HG03097 (cell line): ENCODE measurements around the gene PJA2.
"Not testable (repeated sequence)": the region's sequence is repeated elsewhere in the genome, so short reads cannot be mapped to it uniquely, and the experiment has no call there.

Source experiments
- ATAC-seq: cut with Tn5 transposase; IDR thresholded peaks from one replicate; pipeline ENCODE4 v1.9.1; 2021; ENCODE audit not compliant: unreplicated experiment, low FRiP score

The PJA2 gene

GRCh38 chr5:109409844-109410388 is at the start of gene PJA2:
TSS of gene PJA2 (minus strand) at chr5:109409974. CDS start at chr5:109383433, 26,541 bp downstream.
- ATAC-seq, result peak; percentile 85

GRCh38 chr5:109455598-109456096 is 45.9 kb upstream of the PJA2 start:
- peak; percentile 99 for ATAC-seq

GRCh38 chr5:109454731-109455505 is 45.1 kb upstream of the PJA2 start:
- no peak for ATAC-seq

GRCh38 chr5:109453251-109453650 is 43.5 kb upstream of the PJA2 start:
- no peak for ATAC-seq

- no peak for ATAC-seq
Measured at GRCh38 chr5:109452661-109453060, 42.9 kb upstream of the PJA2 start.

- ATAC-seq, result no peak
Measured at GRCh38 chr5:109451146-109451545, 41.4 kb upstream of the PJA2 start.

GRCh38 chr5:109450129-109450877 is 40.5 kb upstream of the PJA2 start:
- no peak for ATAC-seq

- no peak for ATAC-seq
Measured at GRCh38 chr5:109448838-109449237, 39.1 kb upstream of the PJA2 start.

- no peak for ATAC-seq
Measured at GRCh38 chr5:109439590-109439989, 29.8 kb upstream of the PJA2 start.

GRCh38 chr5:109426075-109426474 is 16.3 kb upstream of the PJA2 start:
- ATAC-seq, result no peak

GRCh38 chr5:109425521-109425920 is 15.7 kb upstream of the PJA2 start:
- not testable (repeated sequence) for ATAC-seq

- no peak for ATAC-seq
Measured at GRCh38 chr5:109421956-109422355, 12.2 kb upstream of the PJA2 start.

GRCh38 chr5:109418712-109419352 is 9.1 kb upstream of the PJA2 start:
- ATAC-seq, result no peak

GRCh38 chr5:109416882-109417281 is 7.1 kb upstream of the PJA2 start:
- no peak for ATAC-seq

GRCh38 chr5:109413921-109414461 is 4.2 kb upstream of the PJA2 start:
- not testable (repeated sequence) for ATAC-seq

GRCh38 chr5:109413458-109413857 is 3.7 kb upstream of the PJA2 start:
- ATAC-seq, result no peak

- ATAC-seq, result no peak
Measured at GRCh38 chr5:109412981-109413402, 3.2 kb upstream of the PJA2 start.

- ATAC-seq, result no peak
Measured at GRCh38 chr5:109411627-109412026, 1.9 kb upstream of the PJA2 start.

- ATAC-seq, result no peak
Measured at GRCh38 chr5:109411149-109411514, 1.4 kb upstream of the PJA2 start.

- peak; percentile 29 for ATAC-seq
Measured at GRCh38 chr5:109410389-109411148, 795 bp upstream of the PJA2 start.
